AML-193 (cell line): ENCODE measurements around the gene WARS2.
"Not testable (repeated sequence)": the region's sequence is repeated elsewhere in the genome, so short reads cannot be mapped to it uniquely, and the experiment has no call there.

Experiments used
- DNase-seq, 2 experiments: peaks; one replicate each; lab custom pipeline; 2025; lab: John Stamatoyannopoulos, UW

Gene WARS2

GRCh38 chr1:119139403-119139802 lies 1.1 kb downstream of the WARS2 start:
- no peak for DNase-seq

- DNase-seq = no peak
These were observed 4.1 kb downstream of the WARS2 start for GRCh38 chr1:119136401-119136800.

- DNase-seq = no peak
These were observed 6.5 kb downstream of the WARS2 start for GRCh38 chr1:119133987-119134386.

- DNase-seq = no peak
These were observed 8.3 kb downstream of the WARS2 start for GRCh38 chr1:119132179-119132578.

GRCh38 chr1:119125874-119126273 lies 14.6 kb downstream of the WARS2 start:
- DNase-seq = no peak

GRCh38 chr1:119124764-119125163 lies 15.7 kb downstream of the WARS2 start:
- no peak for DNase-seq

- not testable (repeated sequence) for DNase-seq
These were observed 18.6 kb downstream of the WARS2 start for GRCh38 chr1:119121872-119122271.

GRCh38 chr1:119116725-119117124 lies 23.7 kb downstream of the WARS2 start:
- no peak for DNase-seq

GRCh38 chr1:119115736-119116135 lies 24.7 kb downstream of the WARS2 start:
- no peak for DNase-seq

- no peak for DNase-seq
These were observed 25.1 kb downstream of the WARS2 start for GRCh38 chr1:119115311-119115710.

- DNase-seq = no peak
These were observed 25.7 kb downstream of the WARS2 start for GRCh38 chr1:119114786-119115185.

GRCh38 chr1:119112791-119113190 lies 27.7 kb downstream of the WARS2 start:
- DNase-seq = no peak

GRCh38 chr1:119112244-119112643 lies 28.2 kb downstream of the WARS2 start:
- no peak for DNase-seq

GRCh38 chr1:119108988-119109387 lies 31.5 kb downstream of the WARS2 start:
- no peak for DNase-seq

GRCh38 chr1:119103764-119104163 lies 36.7 kb downstream of the WARS2 start:
- no peak for DNase-seq

- no peak for DNase-seq
These were observed 38.4 kb downstream of the WARS2 start for GRCh38 chr1:119102051-119102450.

GRCh38 chr1:119101563-119101962 lies 38.9 kb downstream of the WARS2 start:
- no peak for DNase-seq

- no peak for DNase-seq
These were observed 40.7 kb downstream of the WARS2 start for GRCh38 chr1:119099775-119100174.

GRCh38 chr1:119097380-119097779 lies 43.1 kb downstream of the WARS2 start:
- no peak for DNase-seq

- DNase-seq = no peak
These were observed 46.7 kb downstream of the WARS2 start for GRCh38 chr1:119093721-119094120.

GRCh38 chr1:119091618-119092017 lies 48.8 kb downstream of the WARS2 start:
- DNase-seq = no peak

GRCh38 chr1:119090250-119090649 lies 50.2 kb downstream of the WARS2 start:
- no peak for DNase-seq

- no peak for DNase-seq
These were observed 53.6 kb downstream of the WARS2 start for GRCh38 chr1:119086830-119087229.

GRCh38 chr1:119084798-119085197 lies 55.7 kb downstream of the WARS2 start:
- no peak for DNase-seq

GRCh38 chr1:119083980-119084379 lies 56.5 kb downstream of the WARS2 start:
- DNase-seq = no peak
